ENCODE data around the gene SMAD6. TPM values are rescaled to one million over a fixed set of nuclear protein-coding genes. Genes with fewer than 3 reads are reported as not detected.
"Not testable (repeated sequence)": the region's sequence is repeated elsewhere in the genome, so short reads cannot be mapped to it uniquely, and the experiment has no call there.

Gene SMAD6
- total RNA-seq, 1 donor from 2014 or later: 62.4 TPM

- DNase-seq (ENCODE audit: low spot score) (no peak), ATAC-seq (peak; percentile 9)
- intact Hi-C loops (cut with DNase I): no loop called here
These were observed 46.1 kb downstream of the SMAD6 start for GRCh38 chr15:66747886-66748707.

GRCh38 chr15:66748708-66749035 is 46.6 kb downstream of the SMAD6 start:
- peak; percentile 9 for DNase-seq (ENCODE audit: low spot score)
- intact Hi-C loops (cut with DNase I): no loop called here
- no peak for ATAC-seq

- ATAC-seq (no peak), DNase-seq (ENCODE audit: low spot score) (no peak)
- intact Hi-C loops (cut with DNase I): no loop called here
These were observed 48.0 kb downstream of the SMAD6 start for GRCh38 chr15:66749841-66750575.

- DNase-seq (ENCODE audit: low spot score) (no peak), ATAC-seq (no peak)
- intact Hi-C loops (cut with DNase I): no loop called here
These were observed 48.6 kb downstream of the SMAD6 start for GRCh38 chr15:66750609-66751008.

GRCh38 chr15:66751579-66751978 is 49.5 kb downstream of the SMAD6 start:
- intact Hi-C loops (cut with DNase I): no loop called here
- no peak for ATAC-seq
- no peak for DNase-seq (ENCODE audit: low spot score)

- intact Hi-C loops (cut with DNase I): no loop called here
- DNase-seq (ENCODE audit: low spot score) (no peak), ATAC-seq (no peak)
These were observed 50.0 kb downstream of the SMAD6 start for GRCh38 chr15:66752078-66752477.

GRCh38 chr15:66753687-66754377 is 51.8 kb downstream of the SMAD6 start:
- DNase-seq (ENCODE audit: low spot score) (no peak), ATAC-seq (no peak)
- intact Hi-C loops (cut with DNase I): no loop called here

- no peak for DNase-seq (ENCODE audit: low spot score)
- no peak for ATAC-seq
- intact Hi-C loops (cut with DNase I): no loop called here
These were observed 52.8 kb downstream of the SMAD6 start for GRCh38 chr15:66754789-66755188.

GRCh38 chr15:66755298-66756068 is 53.4 kb downstream of the SMAD6 start:
- DNase-seq (ENCODE audit: low spot score): no peak

GRCh38 chr15:66756295-66756694 is 54.3 kb downstream of the SMAD6 start:
- intact Hi-C loops (cut with DNase I): no loop called here

More at GRCh38 chr15:66755298-66756068, 53.4 kb downstream of the SMAD6 start:
- no peak for ATAC-seq
- intact Hi-C loops (cut with DNase I): no loop called here

GRCh38 chr15:66757030-66757429 is 55.0 kb downstream of the SMAD6 start:
- ATAC-seq (no peak), DNase-seq (ENCODE audit: low spot score) (no peak)
- intact Hi-C loops (cut with DNase I): no loop called here

More at GRCh38 chr15:66756295-66756694, 54.3 kb downstream of the SMAD6 start:
- peak; percentile 46 for ATAC-seq
- no peak for DNase-seq (ENCODE audit: low spot score)

GRCh38 chr15:66757521-66757920 is 55.5 kb downstream of the SMAD6 start:
- no peak for DNase-seq (ENCODE audit: low spot score)
- ATAC-seq: no peak
- intact Hi-C loops (cut with DNase I): no loop called here

- DNase-seq (ENCODE audit: low spot score); intact Hi-C loops (cut with DNase I); ATAC-seq: not testable (repeated sequence)
These were observed 56.2 kb downstream of the SMAD6 start for GRCh38 chr15:66758217-66758616.

GRCh38 chr15:66758844-66759243 is 56.8 kb downstream of the SMAD6 start:
- DNase-seq (ENCODE audit: low spot score): no peak
- intact Hi-C loops (cut with DNase I): no loop called here
- ATAC-seq: no peak

- ATAC-seq (no peak), DNase-seq (ENCODE audit: low spot score) (no peak)
- intact Hi-C loops (cut with DNase I): no loop called here
These were observed 58.3 kb downstream of the SMAD6 start for GRCh38 chr15:66760097-66760967.

- intact Hi-C loops (cut with DNase I): no loop called here
- ATAC-seq (peak; percentile 43), DNase-seq (ENCODE audit: low spot score) (no peak)
These were observed 59.1 kb downstream of the SMAD6 start for GRCh38 chr15:66760968-66761725.

Data from sciatic nerve (tissue), 2 donors.